Activated naive CD8-positive, alpha-beta T cell treated with anti-CD3 and anti-CD28 coated beads, Interleukin-2, amount 50 U/mL, for 24 hours (primary cell): ENCODE data around the gene DNAJC16.
"Not testable (repeated sequence)": the region's sequence is repeated elsewhere in the genome, so short reads cannot be mapped to it uniquely, and the experiment has no call there.

Experiments
- ATAC-seq: fragments of 150-1000 bp; cut with Tn5 transposase; one replicate; pipeline ENCODE4 v1.10.0; 2021
- DNase-seq: peaks from one replicate; pipeline ENCODE4 v3.0.0; 2021
- H3K27ac Mint-ChIP-seq: one replicate; pipeline ENCODE4 v1.8.0; 2021; ENCODE audit warnings: mild to moderate bottlenecking, mixed read lengths
- H3K27me3 Mint-ChIP-seq: one replicate; pipeline ENCODE4 v1.8.0; 2021; ENCODE audit warnings: mixed read lengths
- H3K36me3 Mint-ChIP-seq: one replicate; pipeline ENCODE4 v1.8.0; 2021; ENCODE audit warnings: low read depth, mixed read lengths
- H3K4me1 Mint-ChIP-seq: one replicate; pipeline ENCODE4 v1.8.0; 2021; ENCODE audit warnings: mixed read lengths
- H3K4me3 Mint-ChIP-seq: one replicate; pipeline ENCODE4 v1.8.0; 2021; ENCODE audit warnings: mild to moderate bottlenecking, moderate library complexity, mixed read lengths
- H3K9me3 Mint-ChIP-seq: one replicate; pipeline ENCODE4 v1.8.0; 2021; ENCODE audit warnings: mixed read lengths

Gene DNAJC16

GRCh38 chr1:15493869-15494390 is 32.7 kb upstream of the DNAJC16 start:
- H3K4me1 Mint-ChIP-seq: peaks cover 2% of the 10 kb centered on the region
- peaks cover 10% of the 10 kb centered on the region for H3K36me3 Mint-ChIP-seq
- H3K27ac Mint-ChIP-seq: no peak overlapping the region
- H3K9me3 Mint-ChIP-seq: no peaks in the 10 kb centered on the region
- H3K4me3 Mint-ChIP-seq: no peak overlapping the region
- no peak for DNase-seq
- no peaks in the 10 kb centered on the region for H3K27me3 Mint-ChIP-seq
- no peak for ATAC-seq

DNA sequence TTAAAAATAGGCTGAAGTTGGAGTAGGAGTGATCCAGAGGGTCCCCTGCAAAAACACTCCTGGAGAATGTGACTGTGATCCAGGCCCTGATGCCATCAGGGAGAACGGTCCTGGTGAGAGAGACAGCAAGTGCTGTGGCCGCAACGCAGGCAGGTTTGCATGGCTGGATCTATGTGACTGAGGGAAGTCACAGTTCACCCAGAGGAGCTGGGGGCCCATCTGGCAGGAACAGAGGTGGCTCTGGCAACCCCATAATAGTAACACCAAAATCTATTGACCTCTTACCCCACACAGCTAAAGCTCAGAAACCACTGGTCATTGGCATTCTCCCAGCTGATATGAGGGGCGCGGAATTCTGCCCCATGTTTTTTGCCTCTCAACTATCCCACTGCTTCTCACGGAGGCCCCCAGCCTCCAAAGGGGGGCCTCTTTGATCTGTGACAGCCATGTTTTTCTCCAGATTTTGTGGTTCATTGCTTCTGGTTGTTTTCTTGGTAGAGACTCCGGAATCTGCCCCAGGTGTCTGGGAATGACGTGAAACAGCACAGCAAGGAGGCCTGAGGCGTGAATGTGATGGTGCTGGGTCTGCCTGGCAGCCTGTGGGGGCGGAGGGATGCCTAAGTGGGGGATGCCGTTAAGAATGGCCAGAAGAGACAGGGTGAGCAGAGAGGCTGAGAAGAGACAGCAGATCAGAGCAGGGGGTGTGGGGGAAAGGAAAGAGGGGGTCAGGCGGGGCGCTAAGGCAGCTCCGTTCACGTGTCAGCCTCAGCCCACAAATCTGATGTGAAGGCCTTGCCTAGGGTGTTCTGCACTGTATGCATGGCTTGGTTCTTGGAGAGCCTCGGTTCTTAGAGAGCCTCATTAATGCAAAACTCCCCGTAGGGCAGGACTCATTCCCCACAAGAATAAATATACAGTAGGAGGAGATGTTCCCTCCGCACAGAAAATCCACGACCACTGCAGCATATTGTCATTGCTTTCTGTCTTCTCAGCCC is 26.2 kb upstream of the DNAJC16 start:
- Mint-ChIP-seq H3K27ac (no peak overlapping the region), H3K4me1 (no peaks in the 10 kb centered on the region), H3K36me3 (peaks cover 4% of the 10 kb centered on the region), H3K9me3 (no peaks in the 10 kb centered on the region), H3K4me3 (no peak overlapping the region), H3K27me3 (no peaks in the 10 kb centered on the region)
- no peak for DNase-seq
- ATAC-seq: no peak

DNA sequence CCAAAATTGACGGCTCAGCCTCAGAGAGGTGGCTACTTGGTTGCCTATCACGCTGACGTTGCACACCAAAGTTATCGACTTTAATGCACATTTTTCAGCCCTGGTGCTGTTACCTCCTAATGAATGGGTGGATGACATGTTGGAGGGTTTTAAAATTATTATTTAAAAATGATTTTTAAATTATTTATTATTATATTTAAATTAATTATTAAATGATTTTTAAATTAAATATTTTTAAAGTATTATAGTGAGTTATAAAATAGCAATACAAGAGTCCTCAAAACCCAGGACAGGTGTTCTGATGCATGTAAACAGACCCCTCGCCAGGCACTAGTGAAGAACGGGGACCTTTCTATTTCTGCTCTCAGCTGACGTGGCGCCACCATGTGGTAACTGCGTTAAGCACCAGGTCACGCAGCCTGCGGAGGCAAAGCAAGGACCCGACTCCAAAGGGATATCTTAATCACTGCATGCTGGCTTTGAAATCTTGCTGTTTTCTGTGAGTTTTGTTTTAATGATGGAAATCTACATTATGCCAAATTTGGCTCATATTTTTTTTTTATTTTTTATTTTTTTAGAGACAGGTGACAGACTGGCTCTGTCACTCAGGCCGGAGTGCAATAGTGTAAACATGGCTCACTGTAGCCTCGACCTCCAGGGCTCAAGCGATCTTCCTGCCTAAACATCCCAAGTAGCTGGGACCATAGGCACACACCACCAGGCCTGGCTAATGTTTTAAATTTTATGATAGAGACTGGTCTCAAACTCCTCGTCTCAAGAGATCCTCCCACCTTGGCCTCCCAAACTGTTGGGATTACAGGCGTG is 25.2 kb upstream of the DNAJC16 start:
- Mint-ChIP-seq H3K4me3 (no peak overlapping the region), H3K9me3 (no peaks in the 10 kb centered on the region), H3K36me3 (peaks cover 4% of the 10 kb centered on the region), H3K4me1 (no peaks in the 10 kb centered on the region), H3K27me3 (no peaks in the 10 kb centered on the region), H3K27ac (no peak overlapping the region)
- peak; percentile 57 for ATAC-seq
- DNase-seq: peak; percentile 68

- no peak overlapping the region for H3K27ac Mint-ChIP-seq
- H3K4me3 Mint-ChIP-seq: no peak overlapping the region
- H3K27me3 Mint-ChIP-seq: no peaks in the 10 kb centered on the region
- ATAC-seq (no peak), DNase-seq (no peak)
- H3K4me1 Mint-ChIP-seq: no peaks in the 10 kb centered on the region
- H3K36me3 Mint-ChIP-seq: no peaks in the 10 kb centered on the region
- no peaks in the 10 kb centered on the region for H3K9me3 Mint-ChIP-seq
These were observed 22.2 kb upstream of the DNAJC16 start for GRCh38 chr1:15504436-15504835.

- DNase-seq (no peak), ATAC-seq (no peak)
- Mint-ChIP-seq H3K36me3 (peaks cover 3% of the 10 kb centered on the region), H3K9me3 (no peaks in the 10 kb centered on the region), H3K27me3 (no peaks in the 10 kb centered on the region), H3K4me1 (no peaks in the 10 kb centered on the region), H3K4me3 (no peak overlapping the region), H3K27ac (no peak overlapping the region)
These were observed 19.8 kb upstream of the DNAJC16 start for GRCh38 chr1:15506831-15507230.

- ATAC-seq: no peak
- no peak for DNase-seq
- H3K4me3 Mint-ChIP-seq: no peak overlapping the region
- H3K27me3 Mint-ChIP-seq: no peaks in the 10 kb centered on the region
- peaks cover 5% of the 10 kb centered on the region for H3K36me3 Mint-ChIP-seq
- H3K4me1 Mint-ChIP-seq: no peaks in the 10 kb centered on the region
- no peak overlapping the region for H3K27ac Mint-ChIP-seq
- H3K9me3 Mint-ChIP-seq: no peaks in the 10 kb centered on the region
These were observed 19.4 kb upstream of the DNAJC16 start for GRCh38 chr1:15507278-15507677.

GRCh38 chr1:15508700-15509487 is 17.8 kb upstream of the DNAJC16 start:
- Mint-ChIP-seq H3K4me1 (peaks cover under 1% of the 10 kb centered on the region), H3K4me3 (no peak overlapping the region), H3K9me3 (no peaks in the 10 kb centered on the region), H3K36me3 (peaks cover 5% of the 10 kb centered on the region), H3K27ac (no peak overlapping the region), H3K27me3 (no peaks in the 10 kb centered on the region)
- ATAC-seq (no peak), DNase-seq (no peak)

- no peak overlapping the region for H3K27ac Mint-ChIP-seq
- H3K27me3 Mint-ChIP-seq: no peaks in the 10 kb centered on the region
- no peak overlapping the region for H3K4me3 Mint-ChIP-seq
- peaks cover 3% of the 10 kb centered on the region for H3K4me1 Mint-ChIP-seq
- DNase-seq (no peak), ATAC-seq (no peak)
- H3K36me3 Mint-ChIP-seq: peaks cover 7% of the 10 kb centered on the region
- H3K9me3 Mint-ChIP-seq: no peaks in the 10 kb centered on the region
These were observed 17.1 kb upstream of the DNAJC16 start for GRCh38 chr1:15509586-15509985.

GRCh38 chr1:15510611-15511405 is 15.8 kb upstream of the DNAJC16 start:
- peaks cover 7% of the 10 kb centered on the region for H3K36me3 Mint-ChIP-seq
- H3K27ac Mint-ChIP-seq: no peak overlapping the region
- no peaks in the 10 kb centered on the region for H3K27me3 Mint-ChIP-seq
- H3K4me3 Mint-ChIP-seq: no peak overlapping the region
- ATAC-seq: no peak
- DNase-seq: no peak
- H3K9me3 Mint-ChIP-seq: no peaks in the 10 kb centered on the region
- H3K4me1 Mint-ChIP-seq: peaks cover 14% of the 10 kb centered on the region

DNA sequence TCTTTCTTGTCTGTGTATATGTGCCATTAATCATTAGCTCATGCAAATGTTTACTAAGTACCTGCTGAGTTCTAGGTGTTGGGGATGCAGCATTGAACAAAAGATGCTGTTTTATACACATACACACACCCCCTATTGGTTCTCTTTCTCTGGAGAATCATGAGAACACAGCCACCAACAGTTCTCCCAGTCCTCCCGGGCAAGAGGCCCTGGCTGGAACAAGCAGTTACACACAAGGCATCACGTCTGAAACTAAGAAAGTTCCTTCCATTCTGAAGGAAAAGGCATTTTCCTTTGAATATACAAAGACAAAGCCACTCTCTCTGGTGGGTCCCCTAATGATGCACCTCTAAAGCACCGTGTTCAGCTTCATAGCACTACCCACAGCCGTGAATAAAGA is 13.5 kb upstream of the DNAJC16 start:
- H3K36me3 Mint-ChIP-seq: peaks cover 12% of the 10 kb centered on the region
- ATAC-seq (no peak), DNase-seq (no peak)
- H3K27me3 Mint-ChIP-seq: no peaks in the 10 kb centered on the region
- no peak overlapping the region for H3K4me3 Mint-ChIP-seq
- H3K9me3 Mint-ChIP-seq: no peaks in the 10 kb centered on the region
- no peak overlapping the region for H3K27ac Mint-ChIP-seq
- peaks cover 14% of the 10 kb centered on the region for H3K4me1 Mint-ChIP-seq

GRCh38 chr1:15513919-15514318 is 12.7 kb upstream of the DNAJC16 start:
- Mint-ChIP-seq H3K27ac (no peak overlapping the region), H3K4me1 (peaks cover 14% of the 10 kb centered on the region), H3K4me3 (no peak overlapping the region), H3K36me3 (peaks cover 12% of the 10 kb centered on the region), H3K27me3 (no peaks in the 10 kb centered on the region), H3K9me3 (no peaks in the 10 kb centered on the region)
- DNase-seq (no peak), ATAC-seq (no peak)

DNA sequence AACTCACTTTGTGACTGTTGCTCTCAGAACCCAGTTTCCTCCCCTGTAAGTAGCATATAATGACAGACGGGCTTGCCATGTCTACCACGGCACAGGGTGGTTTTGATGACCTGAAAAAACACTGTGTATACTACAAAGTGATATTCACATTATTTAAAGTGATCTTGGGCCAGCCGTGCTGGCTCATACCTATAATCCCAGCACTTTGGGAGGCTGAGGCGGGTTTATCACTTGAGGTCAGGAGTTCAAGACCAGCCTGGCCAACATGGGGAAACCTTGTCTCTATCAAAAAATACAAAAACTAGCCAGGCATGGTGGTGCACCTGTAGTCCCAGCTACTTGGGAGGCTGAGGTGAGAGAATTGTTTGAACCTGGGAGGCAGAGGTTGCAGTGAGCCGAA is 12.1 kb upstream of the DNAJC16 start:
- H3K27ac Mint-ChIP-seq, H3K9me3 Mint-ChIP-seq, H3K27me3 Mint-ChIP-seq, DNase-seq, H3K4me3 Mint-ChIP-seq, ATAC-seq: not testable (repeated sequence)
- Mint-ChIP-seq H3K36me3 (peaks cover 12% of the 10 kb centered on the region), H3K4me1 (peaks cover 14% of the 10 kb centered on the region)

DNA sequence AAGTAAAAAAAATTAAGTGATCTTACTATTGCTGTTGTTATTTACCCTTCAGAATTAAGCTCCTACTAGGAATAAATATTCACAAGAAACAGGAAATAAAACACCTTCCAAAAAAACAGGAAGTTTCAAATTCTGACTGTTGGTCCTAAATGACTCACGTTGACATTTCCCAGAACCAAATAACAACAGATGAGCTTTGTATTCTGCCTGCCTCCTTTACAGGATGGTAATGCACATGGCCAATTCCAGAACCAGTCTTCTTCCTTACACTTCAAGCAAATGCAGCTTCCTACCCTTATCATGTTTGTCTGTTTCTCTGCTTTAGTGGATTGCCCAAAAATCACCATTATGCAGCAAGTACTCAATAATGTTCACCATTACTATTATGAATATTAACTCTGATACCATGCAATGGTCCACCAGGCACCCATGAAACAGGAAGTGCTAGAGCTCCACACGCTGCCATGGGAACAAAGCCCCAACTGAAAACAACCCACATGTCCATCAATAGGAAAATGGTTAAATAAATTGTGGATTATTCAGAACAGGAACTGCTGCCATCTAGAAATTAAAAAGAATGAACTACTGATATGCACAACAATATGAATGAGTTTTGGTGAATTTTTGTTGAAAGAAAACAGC is 11.5 kb upstream of the DNAJC16 start:
- ATAC-seq (no peak), DNase-seq (no peak)
- peak overlapping the region; percentile 33 for H3K27ac Mint-ChIP-seq
- peaks cover 12% of the 10 kb centered on the region for H3K36me3 Mint-ChIP-seq
- peak overlapping the region; percentile 12 for H3K4me3 Mint-ChIP-seq
- H3K27me3 Mint-ChIP-seq: no peaks in the 10 kb centered on the region
- no peaks in the 10 kb centered on the region for H3K9me3 Mint-ChIP-seq
- H3K4me1 Mint-ChIP-seq: peaks cover 14% of the 10 kb centered on the region
